ENCODE data around the gene MT1A. TPM values are rescaled to one million over a fixed set of nuclear protein-coding genes. Genes with fewer than 3 reads are reported as not detected.
A peak's percentile ranks its signal among the peaks of the same experiment; 100 is the strongest.

MT1A gene
- total RNA-seq, 2 experiments from 2014 or later = not detected

DNA sequence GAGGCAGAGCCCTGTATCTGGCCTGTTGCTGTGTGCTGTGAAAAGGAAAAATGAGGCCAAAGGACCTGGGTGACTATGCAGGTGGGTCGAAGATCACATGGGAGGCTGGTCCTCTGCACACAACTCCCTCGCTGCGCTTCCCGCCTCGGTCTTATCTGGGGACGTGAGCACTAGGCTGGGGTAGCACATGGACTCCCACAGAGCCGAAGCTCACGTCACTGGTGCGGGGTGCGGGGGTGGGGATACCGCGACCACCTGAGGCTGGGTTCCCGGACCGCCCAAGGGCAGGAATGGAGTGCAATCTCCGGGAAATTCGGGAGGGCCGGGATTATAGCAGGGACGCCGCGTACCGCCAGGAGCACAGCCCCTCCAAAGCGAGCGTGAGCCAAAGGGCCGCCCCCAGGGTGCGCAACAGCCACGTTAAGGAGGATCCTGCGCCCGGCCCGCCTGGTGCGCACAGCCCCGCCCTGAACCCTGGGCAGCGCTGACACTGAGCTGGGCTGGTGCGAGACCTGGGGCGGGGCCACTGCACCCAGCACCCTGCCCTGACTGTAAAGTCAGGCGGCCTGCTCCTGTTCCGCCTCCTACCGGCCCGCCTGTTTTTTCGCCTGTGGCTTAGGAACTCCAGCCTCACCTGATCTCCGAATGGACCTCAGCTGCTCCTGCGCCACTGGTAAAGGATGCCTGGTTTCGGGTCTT lies 4.8 kb downstream of the MT1A start:
- TF ChIP-seq, protein P1, sequence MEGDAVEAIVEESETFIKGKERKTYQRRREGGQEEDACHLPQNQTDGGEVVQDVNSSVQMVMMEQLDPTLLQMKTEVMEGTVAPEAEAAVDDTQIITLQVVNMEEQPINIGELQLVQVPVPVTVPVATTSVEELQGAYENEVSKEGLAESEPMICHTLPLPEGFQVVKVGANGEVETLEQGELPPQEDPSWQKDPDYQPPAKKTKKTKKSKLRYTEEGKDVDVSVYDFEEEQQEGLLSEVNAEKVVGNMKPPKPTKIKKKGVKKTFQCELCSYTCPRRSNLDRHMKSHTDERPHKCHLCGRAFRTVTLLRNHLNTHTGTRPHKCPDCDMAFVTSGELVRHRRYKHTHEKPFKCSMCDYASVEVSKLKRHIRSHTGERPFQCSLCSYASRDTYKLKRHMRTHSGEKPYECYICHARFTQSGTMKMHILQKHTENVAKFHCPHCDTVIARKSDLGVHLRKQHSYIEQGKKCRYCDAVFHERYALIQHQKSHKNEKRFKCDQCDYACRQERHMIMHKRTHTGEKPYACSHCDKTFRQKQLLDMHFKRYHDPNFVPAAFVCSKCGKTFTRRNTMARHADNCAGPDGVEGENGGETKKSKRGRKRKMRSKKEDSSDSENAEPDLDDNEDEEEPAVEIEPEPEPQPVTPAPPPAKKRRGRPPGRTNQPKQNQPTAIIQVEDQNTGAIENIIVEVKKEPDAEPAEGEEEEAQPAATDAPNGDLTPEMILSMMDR (IDR thresholded peaks at IDR 0.05) = peak; percentile 49
- Mint-ChIP-seq H3K9me3 (no peaks in the 10 kb centered on the region), H3K4me1 (ENCODE audit: low read depth) (peaks cover 17% of the 10 kb centered on the region), H3K4me3 (peak overlapping the region; percentile 60), H3K36me3 (ENCODE audit: low read depth) (no peaks in the 10 kb centered on the region), H3K27me3 (peaks cover 38% of the 10 kb centered on the region), H3K27ac (no peak overlapping the region)
- ATAC-seq = peak; percentile 100
- DNase-seq = peak; percentile 91
- ChIA-PET CTCF (interaction anchor here (0.7 to 3.4 kb wide), 18 partner anchors 10 to 66 kb away, joined by 3 to 27 read pairs (median 6); partner anchors contain the start of genes MT1E and MT1F), POLR2A (interaction anchor here (1.1 to 3.1 kb wide), 3 partner anchors 9 to 39 kb away, joined by 3 to 13 read pairs (median 10); partner anchors contain the start of genes MT1G, MT1H and MT1X)
- intact Hi-C loops (cut with micrococcal nuclease) = no loop called here

DNA sequence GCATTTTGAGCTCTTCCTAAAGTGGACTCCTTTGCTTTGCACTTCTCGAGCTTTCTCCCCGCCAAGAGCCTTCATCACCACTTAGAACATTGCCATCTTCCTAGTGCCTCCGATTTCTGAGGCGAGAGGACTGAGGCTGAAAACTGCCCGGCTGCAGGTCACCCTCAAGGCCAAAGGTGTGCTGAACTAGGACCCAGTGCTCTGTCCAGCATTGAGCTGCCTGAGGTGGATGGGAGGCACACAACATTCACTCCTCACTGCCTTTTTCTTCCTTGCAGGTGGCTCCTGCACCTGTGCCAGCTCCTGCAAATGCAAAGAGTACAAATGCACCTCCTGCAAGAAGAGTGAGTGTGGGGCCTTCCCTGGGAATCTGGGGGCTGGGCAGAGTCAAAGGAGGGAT lies 5.4 kb downstream of the MT1A start:
- POLR2A ChIA-PET = interaction anchor here (1.8 to 3.1 kb wide), 2 partner anchors 24 to 39 kb away, joined by 10 to 13 read pairs; partner anchors contain the start of genes MT1G, MT1H and MT1X
- no peak overlapping the region for H3K27ac Mint-ChIP-seq
- H3K36me3 Mint-ChIP-seq (ENCODE audit: low read depth) = no peaks in the 10 kb centered on the region
- peaks cover 17% of the 10 kb centered on the region for H3K4me1 Mint-ChIP-seq (ENCODE audit: low read depth)
- TF ChIP-seq, protein P1 (IDR thresholded peaks at IDR 0.05) = no peak
- intact Hi-C loops (cut with micrococcal nuclease) = no loop called here
- ATAC-seq = no peak
- no peaks in the 10 kb centered on the region for H3K9me3 Mint-ChIP-seq
- CTCF ChIA-PET = interaction anchor here (0.7 to 3.4 kb wide), 16 partner anchors 9 to 67 kb away, joined by 3 to 27 read pairs (median 6); partner anchors contain the start of genes MT1E and MT1F
- H3K4me3 Mint-ChIP-seq = peak overlapping the region; percentile 60
- peaks cover 38% of the 10 kb centered on the region for H3K27me3 Mint-ChIP-seq
- no peak for DNase-seq

GRCh38 chr16:56645311-56645710 lies 6.8 kb downstream of the MT1A start:
- no peak for ATAC-seq
- CTCF ChIA-PET = interaction anchor here (2.7 to 3.3 kb wide), 2 partner anchors 11 to 34 kb away, joined by 12 to 14 read pairs; partner anchors contain the start of gene MT1F

GRCh38 chr16:56645838-56646237 lies 7.4 kb downstream of the MT1A start:
- H3K36me3 Mint-ChIP-seq (ENCODE audit: low read depth) = no peaks in the 10 kb centered on the region
- H3K27me3 Mint-ChIP-seq = peaks cover 23% of the 10 kb centered on the region
- H3K9me3 Mint-ChIP-seq = no peaks in the 10 kb centered on the region
- H3K27ac Mint-ChIP-seq = no peak overlapping the region
- peaks cover 17% of the 10 kb centered on the region for H3K4me1 Mint-ChIP-seq (ENCODE audit: low read depth)
- intact Hi-C loops (cut with micrococcal nuclease) = no loop called here
- ATAC-seq = no peak
- TF ChIP-seq, protein P1 (IDR thresholded peaks at IDR 0.05) = no peak
- ChIA-PET POLR2A (interaction anchor here (0.7 to 2.0 kb wide), 3 partner anchors 10 to 35 kb away, joined by 3 to 5 read pairs (median 3); partner anchors contain the start of gene MT1E), CTCF (interaction anchor here (0.6 to 1.0 kb wide), 4 partner anchors 10 to 56 kb away, joined by 3 to 4 read pairs (median 3); no protein-coding TSS in a partner anchor)
- no peak overlapping the region for H3K4me3 Mint-ChIP-seq
- DNase-seq = no peak

More at GRCh38 chr16:56645311-56645710, 6.8 kb downstream of the MT1A start:
- peaks cover 17% of the 10 kb centered on the region for H3K4me1 Mint-ChIP-seq (ENCODE audit: low read depth)
- intact Hi-C loops (cut with micrococcal nuclease) = no loop called here
- TF ChIP-seq, protein P1 (IDR thresholded peaks at IDR 0.05) = no peak
- H3K4me3 Mint-ChIP-seq = no peak overlapping the region
- no peaks in the 10 kb centered on the region for H3K9me3 Mint-ChIP-seq
- H3K36me3 Mint-ChIP-seq (ENCODE audit: low read depth) = no peaks in the 10 kb centered on the region
- H3K27me3 Mint-ChIP-seq = peaks cover 28% of the 10 kb centered on the region
- DNase-seq = no peak
- POLR2A ChIA-PET = interaction anchor here (2.0 to 3.1 kb wide), 2 partner anchors 11 to 23 kb away, joined by 5 to 13 read pairs; partner anchors contain the start of genes MT1G and MT1H
- no peak overlapping the region for H3K27ac Mint-ChIP-seq
